H9 (cell line): ENCODE results near the gene SCUBE3. TPM values are rescaled to one million over a fixed set of nuclear protein-coding genes. Genes with fewer than 3 reads are reported as not detected.

Experiments used
- DNase-seq: peaks from one replicate; pipeline ENCODE4 v3.0.0-alpha.2; 2017
- H2AFZ ChIP-seq: one replicate; pipeline ENCODE4 v1.6.1; 2013; ENCODE audit warnings: mild to moderate bottlenecking, low read length, control low read depth, moderate library complexity
- H2AK5ac ChIP-seq: 2 replicates; pipeline ENCODE4 v1.6.1; 2013; ENCODE audit warnings: low read length, control low read depth, mixed read lengths; ENCODE audit not compliant: insufficient read length
- H2BK120ac ChIP-seq: one replicate; pipeline ENCODE4 v1.6.1; 2013; ENCODE audit warnings: low read depth, mild to moderate bottlenecking, low read length, control low read depth, inconsistent platforms; ENCODE audit not compliant: poor library complexity, severe bottlenecking
- H2BK12ac ChIP-seq: 2 replicates; pipeline ENCODE4 v1.6.1; 2013; ENCODE audit warnings: low read length, control low read depth, mixed read lengths, low read depth; ENCODE audit not compliant: insufficient read length
- H2BK15ac ChIP-seq: 2 replicates; pipeline ENCODE4 v1.6.1; 2013; ENCODE audit warnings: low read depth, low read length, control low read depth
- H2BK20ac ChIP-seq: one replicate; pipeline ENCODE4 v1.6.1; 2013; ENCODE audit warnings: low read depth, mild to moderate bottlenecking, low read length, control low read depth, inconsistent platforms; ENCODE audit not compliant: poor library complexity, severe bottlenecking
- H2BK5ac ChIP-seq: 2 replicates; pipeline ENCODE4 v1.6.1; 2013; ENCODE audit warnings: low read length, control low read depth, mixed read lengths; ENCODE audit not compliant: insufficient read length
- H3K14ac ChIP-seq: 2 replicates; pipeline ENCODE4 v1.6.1; 2013; ENCODE audit warnings: low read length, control low read depth; ENCODE audit not compliant: insufficient read depth
- H3K18ac ChIP-seq: 2 replicates; pipeline ENCODE4 v1.6.1; 2013; ENCODE audit warnings: low read depth, mild to moderate bottlenecking, mixed read lengths, low read length, control low read depth; ENCODE audit not compliant: insufficient read length
- H3K23ac ChIP-seq: 2 replicates; pipeline ENCODE4 v1.6.1; 2013; ENCODE audit warnings: low read length, control low read depth, mixed read lengths, low read depth; ENCODE audit not compliant: insufficient read length
- H3K23me2 ChIP-seq: 2 replicates; pipeline ENCODE4 v1.6.1; 2013; ENCODE audit warnings: low read depth, mild to moderate bottlenecking, mixed read lengths, low read length, control low read depth; ENCODE audit not compliant: insufficient read length, poor library complexity, severe bottlenecking
- H3K27ac ChIP-seq: 2 replicates; pipeline ENCODE4 v1.5.1; 2013; ENCODE audit warnings: low read length, control low read depth, mixed read lengths, low read depth; ENCODE audit not compliant: insufficient read length
- H3K27me3 ChIP-seq: 2 replicates; pipeline ENCODE4 v1.6.1; 2013; ENCODE audit warnings: low read length, control low read depth, inconsistent platforms; ENCODE audit not compliant: insufficient read depth
- H3K4ac ChIP-seq: 2 replicates; pipeline ENCODE4 v1.6.1; 2013; ENCODE audit warnings: low read depth, mild to moderate bottlenecking, control low read depth, inconsistent platforms, low read length, moderate library complexity
- H3K4me1 ChIP-seq: 2 replicates; pipeline ENCODE4 v1.6.1; 2013; ENCODE audit warnings: low read length, control low read depth, inconsistent platforms; ENCODE audit not compliant: insufficient read depth
- H3K4me2 ChIP-seq: 2 replicates; pipeline ENCODE4 v1.6.1; 2013; ENCODE audit warnings: low read length, control low read depth, mixed read lengths; ENCODE audit not compliant: insufficient read length, insufficient read depth
- H3K56ac ChIP-seq: 2 replicates; pipeline ENCODE4 v1.6.1; 2013; ENCODE audit warnings: low read depth, mild to moderate bottlenecking, mixed read lengths, low read length, control low read depth; ENCODE audit not compliant: insufficient read length
- H3K79me1 ChIP-seq: 2 replicates; pipeline ENCODE4 v1.6.1; 2013; ENCODE audit warnings: low read depth, mild to moderate bottlenecking, moderate library complexity, low read length, control low read depth, inconsistent platforms; ENCODE audit not compliant: insufficient read depth, poor library complexity, severe bottlenecking
- H3K79me2 ChIP-seq: 2 replicates; pipeline ENCODE4 v1.6.1; 2013; ENCODE audit warnings: low read length, control low read depth, inconsistent platforms; ENCODE audit not compliant: insufficient read depth
- H3K9ac ChIP-seq: 2 replicates; pipeline ENCODE4 v1.6.1; 2013; ENCODE audit warnings: low read length, control low read depth, mixed read lengths; ENCODE audit not compliant: insufficient read length; ENCODE audit errors: extremely low read depth
- H3K9me3 ChIP-seq: one replicate; pipeline ENCODE4 v1.6.1; 2013; ENCODE audit warnings: low read depth, low read length, inconsistent platforms; ENCODE audit not compliant: control insufficient read depth
- H3T11ph ChIP-seq: one replicate; pipeline ENCODE4 v1.6.1; 2013; ENCODE audit warnings: mild to moderate bottlenecking, low read length, control low read depth, inconsistent platforms
- H4K20me1 ChIP-seq: one replicate; pipeline ENCODE4 v1.6.1; 2013; ENCODE audit not compliant: control insufficient read depth, insufficient read length, insufficient read depth
- H4K5ac ChIP-seq: 2 replicates; pipeline ENCODE4 v1.6.1; 2013; ENCODE audit warnings: low read depth, mild to moderate bottlenecking, mixed read lengths, low read length, control low read depth; ENCODE audit not compliant: insufficient read length
- H4K8ac ChIP-seq: replicated peaks from 2 replicates; pipeline ENCODE4 v1.6.1; 2013; ENCODE audit warnings: low read length, control low read depth, mixed read lengths, low read depth; ENCODE audit not compliant: insufficient read length
- H4K91ac ChIP-seq: 2 replicates; pipeline ENCODE4 v1.6.1; 2013; ENCODE audit warnings: low read depth, mild to moderate bottlenecking, moderate library complexity, mixed read lengths, low read length, control low read depth; ENCODE audit not compliant: insufficient read length
- H3K27ac Mint-ChIP-seq, 3 experiments: 2 replicates in 2 of 3; 3 replicates in 1 of 3; pipeline ENCODE4 v1.8.0; 2020 to 2021; ENCODE audit warnings: mixed read lengths in 3 of 3, mild to moderate bottlenecking in 1 of 3, moderate library complexity in 1 of 3
- H3K27me3 Mint-ChIP-seq: 2 replicates; pipeline ENCODE4 v1.8.0; 2021; ENCODE audit warnings: low read depth, mild to moderate bottlenecking, moderate library complexity, mixed read lengths
- H3K36me3 Mint-ChIP-seq, 3 experiments: 2 replicates in 2 of 3; 3 replicates in 1 of 3; pipeline ENCODE4 v1.8.0; 2020 to 2021; ENCODE audit warnings: low read depth in 3 of 3, mixed read lengths in 3 of 3; ENCODE audit not compliant: insufficient read depth in 1 of 3
- H3K4me1 Mint-ChIP-seq, 2 experiments: 2 replicates each; pipeline ENCODE4 v1.8.0; 2020; ENCODE audit warnings: mixed read lengths in 2 of 2
- H3K4me3 Mint-ChIP-seq, 2 experiments: 2 replicates in 1 of 2; 3 replicates in 1 of 2; pipeline ENCODE4 v1.8.0; 2020 to 2021; ENCODE audit warnings: mild to moderate bottlenecking in 2 of 2, mixed read lengths in 2 of 2, moderate library complexity in 1 of 2
- H3K9me3 Mint-ChIP-seq, 2 experiments: 2 replicates in 1 of 2; 3 replicates in 1 of 2; pipeline ENCODE4 v1.8.0; 2020; ENCODE audit warnings: mild to moderate bottlenecking in 2 of 2, mixed read lengths in 2 of 2, moderate library complexity in 1 of 2
- CTCF ChIP-seq: fragments of 200-600 bp; sonication (generic); conservative IDR thresholded peaks from 3 replicates; pipeline ENCODE4 v1.8.0; 2021; ENCODE audit warnings: antibody characterized with exemption, mild to moderate bottlenecking
- WGBS: extraction: QIAGEN DNeasy Blood & Tissue Kit; methylation state at CpG from one replicate; pipeline ENCODE4 v1.1.7; 2013; ENCODE audit warnings: missing lambda C conversion rate, low lambda C conversion rate, mixed read lengths; ENCODE audit not compliant: insufficient read length; ENCODE audit errors: extremely low coverage; 5-methylcytosine and 5-hydroxymethylcytosine counted together
- total RNA-seq: library from RNA; stranded (reverse); gene quantifications from 2 replicates; pipeline ENCODE4 v1.2.1, GENCODE V29; 2021

SCUBE3 gene
- total RNA-seq, 1 experiment from 2014 or later, result 2.7 TPM

- H4K5ac ChIP-seq, result no peak overlapping the region
- no peak overlapping the region for H3K23ac ChIP-seq
- no peak overlapping the region for H3K56ac ChIP-seq
- H3K14ac ChIP-seq, result no peak overlapping the region
- no peak overlapping the region for H3K9ac ChIP-seq
- H3K36me3 Mint-ChIP-seq, result no peaks in the 10 kb centered on the region; a peak in 1 of 7 replicates
- WGBS, result no CpG with 5 or more reads among the region's 3 CpGs
- H3K79me1 ChIP-seq, result no peaks in the 10 kb centered on the region
- H2BK120ac ChIP-seq, result no peak overlapping the region
- no peaks in the 10 kb centered on the region; the same call in 1 of the 2 replicates for H3K4me1 ChIP-seq
- DNase-seq, result no peak
- no peaks in the 10 kb centered on the region for H3K79me2 ChIP-seq
- H4K91ac ChIP-seq, result no peak overlapping the region
- H2BK15ac ChIP-seq, result no peak overlapping the region
- no peak overlapping the region for H2AFZ ChIP-seq
- H3K4me3 Mint-ChIP-seq, result no peak overlapping the region
- H3K4me1 Mint-ChIP-seq, result peaks cover 19 to 24% of the 10 kb centered on the region in 2 experiments
- H2BK12ac ChIP-seq, result no peak overlapping the region
- no peaks in the 10 kb centered on the region for H3K9me3 ChIP-seq
- H2BK20ac ChIP-seq, result no peak overlapping the region
- H3K27ac Mint-ChIP-seq, result no peak overlapping the region
- no peak overlapping the region for H3K27ac ChIP-seq
- no peak overlapping the region for H2AK5ac ChIP-seq
- no peak overlapping the region for H3T11ph ChIP-seq
- no peak overlapping the region for H3K18ac ChIP-seq
- no peak overlapping the region for H4K8ac ChIP-seq
- no peaks in the 10 kb centered on the region for H3K27me3 ChIP-seq
- no peak overlapping the region for H3K4me2 ChIP-seq
- no peaks in the 10 kb centered on the region for H3K23me2 ChIP-seq
- no peak overlapping the region for H2BK5ac ChIP-seq
- H3K27me3 Mint-ChIP-seq, result no peaks in the 10 kb centered on the region
- TF ChIP-seq CTCF, result no peak
- no peaks in the 10 kb centered on the region for H3K9me3 Mint-ChIP-seq
- H4K20me1 ChIP-seq, result no peaks in the 10 kb centered on the region
- no peak overlapping the region for H3K4ac ChIP-seq
Observed at GRCh38 chr6:35251949-35252348, 38.2 kb downstream of the SCUBE3 start.
